GM12865 (cell line): Measurements from ENCODE around the gene LINGO3.
"Not testable (repeated sequence)": the region's sequence is repeated elsewhere in the genome, so short reads cannot be mapped to it uniquely, and the experiment has no call there.

Source experiments
- DNase-seq: peaks from one replicate; pipeline ENCODE4 v3.0.0; 2010; ENCODE audit warnings: low read depth
- H3K4me3 ChIP-seq: 2 replicates; pipeline ENCODE4 v1.5.1; 2011; ENCODE audit warnings: mild to moderate bottlenecking, low read depth, low read length, control low read depth
- TF ChIP-seq, protein P1 (sequence below): IDR thresholded peaks from 2 replicates; pipeline ENCODE4 v1.5.1; 2011; ENCODE audit warnings: low read length, control low read depth, low read depth, inconsistent platforms; ENCODE audit not compliant: insufficient read depth; ENCODE audit errors: missing control alignments

LINGO3 gene

DNA sequence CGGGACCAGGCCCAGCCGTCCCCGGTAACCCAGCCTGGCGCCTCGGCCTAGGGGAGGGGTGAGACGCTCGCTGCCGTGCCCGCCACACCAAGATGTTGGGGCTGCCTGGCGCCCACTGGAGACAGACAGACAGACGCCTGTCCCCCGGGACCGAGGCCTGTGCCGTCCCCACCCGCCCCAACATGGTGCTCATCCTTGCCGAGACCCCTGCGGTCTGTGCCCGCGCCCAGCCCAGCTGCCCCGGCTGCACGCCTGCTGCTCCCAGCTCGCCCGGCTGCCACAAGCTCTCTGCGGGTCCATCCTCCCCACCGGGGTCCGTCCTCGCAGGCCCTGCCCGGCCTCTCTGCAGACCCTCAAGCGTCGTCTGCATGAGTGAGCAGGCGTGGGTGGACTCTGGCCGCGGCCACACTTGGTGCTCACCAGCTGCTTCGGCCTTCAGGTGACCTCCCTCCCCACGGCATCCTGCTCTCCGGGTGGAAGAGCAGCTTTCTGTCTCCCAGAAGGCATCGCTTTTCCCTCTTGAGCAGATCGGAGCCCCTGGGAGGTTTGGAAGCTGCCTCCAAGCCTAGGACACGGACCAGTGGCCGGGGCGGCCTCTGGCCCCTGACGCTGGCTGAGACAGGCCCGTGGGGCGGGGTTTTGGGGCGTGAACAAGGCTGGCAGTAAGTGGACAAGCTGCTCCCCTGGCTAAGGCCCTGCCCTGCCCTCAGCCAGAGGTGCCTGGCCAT, 45.4 kb upstream of the LINGO3 start:
- H3K4me3 ChIP-seq = no peak overlapping the region
- DNase-seq = no peak
- TF ChIP-seq, protein P1, sequence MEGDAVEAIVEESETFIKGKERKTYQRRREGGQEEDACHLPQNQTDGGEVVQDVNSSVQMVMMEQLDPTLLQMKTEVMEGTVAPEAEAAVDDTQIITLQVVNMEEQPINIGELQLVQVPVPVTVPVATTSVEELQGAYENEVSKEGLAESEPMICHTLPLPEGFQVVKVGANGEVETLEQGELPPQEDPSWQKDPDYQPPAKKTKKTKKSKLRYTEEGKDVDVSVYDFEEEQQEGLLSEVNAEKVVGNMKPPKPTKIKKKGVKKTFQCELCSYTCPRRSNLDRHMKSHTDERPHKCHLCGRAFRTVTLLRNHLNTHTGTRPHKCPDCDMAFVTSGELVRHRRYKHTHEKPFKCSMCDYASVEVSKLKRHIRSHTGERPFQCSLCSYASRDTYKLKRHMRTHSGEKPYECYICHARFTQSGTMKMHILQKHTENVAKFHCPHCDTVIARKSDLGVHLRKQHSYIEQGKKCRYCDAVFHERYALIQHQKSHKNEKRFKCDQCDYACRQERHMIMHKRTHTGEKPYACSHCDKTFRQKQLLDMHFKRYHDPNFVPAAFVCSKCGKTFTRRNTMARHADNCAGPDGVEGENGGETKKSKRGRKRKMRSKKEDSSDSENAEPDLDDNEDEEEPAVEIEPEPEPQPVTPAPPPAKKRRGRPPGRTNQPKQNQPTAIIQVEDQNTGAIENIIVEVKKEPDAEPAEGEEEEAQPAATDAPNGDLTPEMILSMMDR = no peak

DNA sequence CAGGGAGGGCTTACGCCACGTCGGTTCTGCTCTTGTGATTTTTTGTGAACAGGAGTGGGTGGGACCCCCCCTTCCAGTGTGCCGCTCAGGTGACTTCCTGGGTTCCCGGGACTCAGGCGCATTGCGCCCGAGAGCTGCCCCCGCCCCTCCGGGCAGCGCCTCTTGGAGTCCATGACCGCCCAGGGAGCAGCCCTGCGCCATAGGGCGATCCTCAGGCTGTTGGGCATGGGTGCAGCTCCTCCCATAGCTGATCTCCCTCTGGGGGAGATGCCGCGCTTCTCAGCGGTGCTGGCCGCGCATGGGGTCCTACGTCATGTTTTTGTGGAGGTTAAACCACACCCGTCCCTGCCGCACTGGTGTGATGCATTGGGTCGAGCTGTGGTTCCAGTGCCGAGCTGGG, 44.2 kb upstream of the LINGO3 start:
- TF ChIP-seq, protein P1 = no peak
- DNase-seq = no peak
- no peak overlapping the region for H3K4me3 ChIP-seq

DNA sequence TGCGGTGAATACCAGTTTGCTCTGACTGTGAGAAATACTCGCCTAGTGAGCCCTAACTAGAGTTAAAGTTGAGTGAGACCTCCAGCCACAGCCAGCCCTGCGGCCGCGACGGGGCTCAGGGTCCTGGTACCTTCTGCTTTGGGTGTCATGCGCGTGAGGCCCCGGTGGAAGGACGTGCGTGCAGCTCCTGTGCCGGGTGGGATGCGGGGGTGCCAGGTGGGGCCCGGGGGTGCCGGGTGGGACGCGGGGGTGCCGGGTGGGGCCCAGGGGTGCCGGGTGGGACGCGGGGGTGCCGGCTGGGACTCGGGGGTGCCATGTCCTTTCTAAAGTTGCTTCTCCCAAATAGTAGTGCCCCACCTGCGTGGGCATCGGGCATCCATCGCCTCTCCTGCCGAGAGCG, 43.6 kb upstream of the LINGO3 start:
- no peak overlapping the region for H3K4me3 ChIP-seq
- DNase-seq = no peak
- TF ChIP-seq, protein P1 = no peak

DNA sequence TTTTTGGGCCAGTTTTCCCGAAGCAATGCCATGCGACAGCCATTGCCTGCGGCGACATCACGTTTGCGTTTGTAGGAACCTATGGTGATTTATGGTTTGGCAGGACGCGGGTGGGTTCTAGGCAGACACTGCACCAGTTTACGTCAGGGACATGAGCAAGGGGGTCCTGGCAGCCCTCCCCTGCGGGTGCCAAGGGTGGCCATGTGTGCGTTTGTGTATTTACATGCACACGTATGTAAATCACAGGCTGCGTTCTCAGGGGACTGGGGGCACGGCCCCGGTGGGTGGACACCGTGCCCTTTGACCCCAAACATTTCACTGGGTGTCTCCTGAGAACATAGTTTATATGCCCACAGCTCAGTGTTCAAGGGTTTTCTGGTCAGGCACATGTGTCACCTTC, 42.7 kb upstream of the LINGO3 start:
- TF ChIP-seq, protein P1 = no peak
- no peak for DNase-seq
- no peak overlapping the region for H3K4me3 ChIP-seq

DNA sequence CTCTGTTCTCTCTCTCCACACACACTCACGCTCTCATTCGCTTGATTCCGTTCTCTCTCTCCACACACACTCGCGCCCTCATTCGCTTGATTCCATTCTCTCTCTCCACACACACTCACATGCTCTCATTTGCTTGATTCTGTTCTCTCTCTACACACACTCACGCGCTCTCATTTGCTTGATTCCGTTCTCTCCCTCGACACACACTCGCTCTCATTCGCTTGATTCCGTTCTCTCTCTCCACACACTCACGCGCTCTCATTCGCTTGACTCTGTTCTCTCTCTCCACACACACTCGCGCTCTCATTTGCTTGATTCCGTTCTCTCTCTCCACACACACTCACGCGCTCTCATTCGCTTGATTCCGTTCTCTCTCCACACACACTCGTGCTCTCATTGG, 41.9 kb upstream of the LINGO3 start:
- DNase-seq, H3K4me3 ChIP-seq: not testable (repeated sequence)

DNA sequence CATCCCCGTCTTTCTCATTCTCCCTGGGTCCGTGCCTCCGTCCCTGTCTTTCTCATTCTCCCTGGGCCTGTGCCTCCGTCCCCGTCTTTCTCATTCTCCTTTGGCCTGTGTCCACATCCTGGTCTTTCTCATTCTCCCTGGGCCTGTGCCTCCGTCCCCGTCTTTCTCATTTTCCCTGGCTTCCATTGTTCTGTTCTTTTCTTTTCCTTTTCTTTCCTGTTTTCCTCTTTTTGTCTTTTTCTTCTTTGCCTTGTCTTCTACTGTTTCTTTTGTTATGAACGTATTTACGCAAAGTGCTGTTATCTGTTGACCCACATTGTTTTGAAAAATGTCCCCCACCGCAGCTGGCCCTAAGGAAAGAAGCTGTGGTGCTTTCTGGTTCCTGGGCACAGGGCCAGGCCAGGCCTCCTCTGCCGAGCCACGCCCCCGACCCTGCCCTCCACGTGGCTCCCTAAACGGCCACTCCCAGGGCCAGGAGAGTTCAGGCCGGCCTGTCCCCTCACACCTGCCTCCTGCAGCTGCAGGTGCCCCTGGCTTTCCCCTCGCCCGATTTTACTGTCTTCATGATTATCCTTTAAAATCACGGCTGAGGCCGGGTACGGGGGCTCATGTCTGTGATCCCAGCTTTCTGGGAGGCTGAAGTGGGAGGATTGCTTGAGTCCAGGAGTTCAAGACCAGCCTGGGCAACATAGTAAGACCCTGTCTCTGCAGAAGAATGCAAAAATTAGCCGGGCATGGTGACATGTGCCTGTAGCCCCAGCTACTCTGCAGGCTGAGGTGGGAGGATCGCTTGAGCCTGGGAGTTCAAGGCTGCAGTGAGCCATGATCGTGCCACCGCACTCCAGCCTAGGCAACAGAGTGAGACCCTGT, 38.1 kb upstream of the LINGO3 start:
- H3K4me3 ChIP-seq = no peak overlapping the region
- TF ChIP-seq, protein P1 = no peak
- no peak for DNase-seq

DNA sequence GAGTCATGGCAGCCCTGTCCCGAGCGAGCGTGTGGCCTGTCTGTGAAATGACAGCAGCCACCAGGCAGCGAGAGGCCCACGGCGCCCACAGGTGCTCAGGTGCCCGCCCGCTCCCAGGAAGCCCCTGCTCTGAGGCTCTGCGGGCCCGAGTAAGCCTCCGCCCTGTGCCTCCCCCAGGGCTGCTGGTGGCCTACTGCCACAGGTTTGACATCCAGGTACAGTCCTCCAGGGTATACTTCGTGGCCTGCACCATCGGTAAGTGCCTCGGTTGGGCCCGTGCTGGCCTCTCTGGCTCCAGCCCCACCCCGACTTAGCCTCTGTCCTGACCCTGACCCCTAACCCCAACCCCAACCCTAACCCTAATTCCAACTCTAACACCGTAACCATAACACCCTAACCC, 37.1 kb upstream of the LINGO3 start:
- TF ChIP-seq, protein P1 = no peak
- H3K4me3 ChIP-seq = no peak overlapping the region
- no peak for DNase-seq
